BJ (cell line): ENCODE measurements around the gene UMODL1. TPM values are rescaled to one million over a fixed set of nuclear protein-coding genes. Genes with fewer than 3 reads are reported as not detected.

ENCODE experiments used
- CTCF ChIA-PET: fragments of 350-600 bp; formaldehyde crosslinking; extraction: SDS; loops from one replicate; lab custom pipeline; 2021; ENCODE audit warnings: antibody characterized with exemption, inconsistent platforms; lab: Yijun Ruan, JAX
- POLR2A ChIA-PET: fragments of 300-600 bp; sonication (Branson Sonifier 250); formaldehyde crosslinking; extraction: SDS; loops from one replicate; lab custom pipeline; 2021; ENCODE audit warnings: antibody characterized with exemption; lab: Charles Lee
- DNase-seq: peaks from one replicate; pipeline ENCODE4 v3.0.0-alpha.2; 2011; ENCODE audit warnings: low read depth
- H3K27me3 ChIP-seq: 2 replicates; pipeline ENCODE4 v1.6.0; 2011; ENCODE audit warnings: low read length; ENCODE audit not compliant: control insufficient read depth, insufficient read depth
- H3K36me3 ChIP-seq: 2 replicates; pipeline ENCODE4 v1.5.1; 2011; ENCODE audit warnings: low read length; ENCODE audit not compliant: control insufficient read depth, insufficient read depth
- H3K4me3 ChIP-seq: 2 replicates; pipeline ENCODE4 v1.5.1; 2011; ENCODE audit warnings: low read depth, mild to moderate bottlenecking, control low read depth, low read length
- CTCF ChIP-seq: IDR thresholded peaks from 2 replicates; pipeline ENCODE4 v1.5.1; 2011; ENCODE audit warnings: low read depth, mild to moderate bottlenecking, control low read depth, inconsistent platforms, low read length, moderate library complexity; ENCODE audit not compliant: insufficient read depth
- polyA plus RNA-seq: library from polyadenylated mRNA; depleted of rRNA; stranded (reverse); fragments of >200 nt; gene quantifications from 2 replicates; pipeline ENCODE4 v1.2.3, GENCODE V29; 2011

UMODL1 gene
- polyA plus RNA-seq, 1 experiment: 0.04 TPM

- TF ChIP-seq CTCF: no peak
- ChIA-PET CTCF (interaction anchor here (0.6 to 7.0 kb wide), 5 partner anchors 9 to 370 kb away, joined by 3 to 143 read pairs (median 7); no protein-coding TSS in a partner anchor), POLR2A (no interaction called here)
- DNase-seq: no peak
- Histone ChIP-seq H3K36me3 (no peaks in the 10 kb centered on the region), H3K4me3 (no peak overlapping the region), H3K27me3 (0 out of 2 replicates have a peak, but pooled peaks cover 2% of the 10 kb centered on the region)
These were observed 77.5 kb downstream of the UMODL1 start for GRCh38 chr21:42148584-42148983.

GRCh38 chr21:42149656-42150473, 78.7 kb downstream of the UMODL1 start:
- ChIA-PET POLR2A (no interaction called here), CTCF (interaction anchor here (7.0 kb wide), 1 partner anchor 112 kb away, joined by 143 read pairs; no protein-coding TSS in a partner anchor)
- Histone ChIP-seq H3K27me3 (0 out of 2 replicates have a peak, but pooled peaks cover 2% of the 10 kb centered on the region), H3K4me3 (no peak overlapping the region), H3K36me3 (no peaks in the 10 kb centered on the region)
- no peak for DNase-seq
- TF ChIP-seq CTCF: no peak

GRCh38 chr21:42150474-42151085, 79.5 kb downstream of the UMODL1 start:
- ChIA-PET CTCF (interaction anchor here (7.0 kb wide), 1 partner anchor 111 kb away, joined by 143 read pairs; no protein-coding TSS in a partner anchor), POLR2A (no interaction called here)
- H3K27me3 ChIP-seq: peaks cover 2% of the 10 kb centered on the region; the same call in 1 of the 2 replicates
- no peak for TF ChIP-seq CTCF
- DNase-seq: no peak
- no peak overlapping the region for H3K4me3 ChIP-seq
- H3K36me3 ChIP-seq: no peaks in the 10 kb centered on the region

- TF ChIP-seq CTCF: no peak
- ChIA-PET POLR2A (no interaction called here), CTCF (interaction anchor here (1.0 to 7.0 kb wide), 4 partner anchors 106 to 230 kb away, joined by 3 to 143 read pairs (median 4); no protein-coding TSS in a partner anchor)
- no peaks in the 10 kb centered on the region for H3K36me3 ChIP-seq
- no peak for DNase-seq
- peaks cover 2% of the 10 kb centered on the region; the same call in 1 of the 2 replicates for H3K27me3 ChIP-seq
- no peak overlapping the region for H3K4me3 ChIP-seq
These were observed 80.2 kb downstream of the UMODL1 start for GRCh38 chr21:42151148-42151947.
